Measurements from ENCODE around the gene CCDC63.

The CCDC63 gene

DNA sequence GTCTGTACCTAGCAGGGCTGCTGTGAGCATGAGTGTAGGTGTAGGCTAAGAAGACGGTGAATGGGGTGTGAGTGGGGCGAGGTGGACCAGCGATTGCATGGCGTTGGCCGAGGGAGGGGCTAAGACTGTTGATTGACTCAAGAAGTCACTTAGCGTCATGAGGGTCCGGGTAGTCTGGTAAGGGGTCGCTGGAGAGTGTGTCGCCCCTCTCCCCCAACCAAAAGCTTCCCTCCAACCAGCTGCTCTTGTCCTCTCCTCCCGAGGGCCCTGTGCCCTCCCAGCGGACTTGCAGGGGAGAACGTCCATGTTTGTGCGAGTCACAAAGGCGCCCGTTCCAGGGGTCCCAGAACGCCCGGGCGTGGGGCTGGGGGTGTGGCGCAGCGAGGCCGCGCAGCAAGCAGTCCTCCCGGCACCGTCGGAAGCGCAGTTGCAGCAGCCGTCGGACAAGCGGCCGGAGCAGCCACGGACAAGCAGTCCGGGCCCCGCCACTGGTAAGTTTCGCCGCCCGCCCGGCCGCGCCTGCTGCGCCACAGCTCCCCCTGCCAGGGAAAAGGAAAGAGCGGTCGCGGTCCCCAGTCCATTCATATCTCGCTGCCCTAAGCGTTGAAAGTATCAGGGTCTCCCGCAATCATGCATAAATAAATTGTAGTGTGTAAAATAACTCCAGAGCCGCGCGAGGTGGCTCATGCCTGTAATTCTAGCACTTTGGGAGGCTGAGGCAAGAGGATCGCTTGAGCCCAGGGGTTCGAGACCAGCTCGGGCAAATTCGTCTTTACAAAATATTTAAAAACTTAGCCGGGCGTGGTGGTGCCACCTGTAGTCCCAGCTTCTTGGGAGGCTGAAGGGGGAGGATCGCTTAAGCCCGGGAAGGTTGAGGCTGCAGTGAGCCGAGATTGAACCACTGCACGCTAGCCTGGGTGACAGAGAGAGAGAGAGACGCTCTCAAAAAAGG lies at the start of gene CCDC63:
TSS of gene CCDC63 (plus strand) at position 373 of the 952 bp plus-strand sequence. CDS start 5,968 bp downstream, outside the sequence.
- peak within 1 kb of the TSS; percentile 45 for H3K4me3 ChIP-seq (ENCODE audit: low read depth, low read length)
- TF ChIP-seq, protein P1, sequence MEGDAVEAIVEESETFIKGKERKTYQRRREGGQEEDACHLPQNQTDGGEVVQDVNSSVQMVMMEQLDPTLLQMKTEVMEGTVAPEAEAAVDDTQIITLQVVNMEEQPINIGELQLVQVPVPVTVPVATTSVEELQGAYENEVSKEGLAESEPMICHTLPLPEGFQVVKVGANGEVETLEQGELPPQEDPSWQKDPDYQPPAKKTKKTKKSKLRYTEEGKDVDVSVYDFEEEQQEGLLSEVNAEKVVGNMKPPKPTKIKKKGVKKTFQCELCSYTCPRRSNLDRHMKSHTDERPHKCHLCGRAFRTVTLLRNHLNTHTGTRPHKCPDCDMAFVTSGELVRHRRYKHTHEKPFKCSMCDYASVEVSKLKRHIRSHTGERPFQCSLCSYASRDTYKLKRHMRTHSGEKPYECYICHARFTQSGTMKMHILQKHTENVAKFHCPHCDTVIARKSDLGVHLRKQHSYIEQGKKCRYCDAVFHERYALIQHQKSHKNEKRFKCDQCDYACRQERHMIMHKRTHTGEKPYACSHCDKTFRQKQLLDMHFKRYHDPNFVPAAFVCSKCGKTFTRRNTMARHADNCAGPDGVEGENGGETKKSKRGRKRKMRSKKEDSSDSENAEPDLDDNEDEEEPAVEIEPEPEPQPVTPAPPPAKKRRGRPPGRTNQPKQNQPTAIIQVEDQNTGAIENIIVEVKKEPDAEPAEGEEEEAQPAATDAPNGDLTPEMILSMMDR (IDR thresholded peaks at IDR 0.05; ENCODE audit: insufficient read depth, low read depth, low read length, missing control alignments), result peak; percentile 28
- DNase-seq (ENCODE audit: low read depth), result peak; percentile 56

DNA sequence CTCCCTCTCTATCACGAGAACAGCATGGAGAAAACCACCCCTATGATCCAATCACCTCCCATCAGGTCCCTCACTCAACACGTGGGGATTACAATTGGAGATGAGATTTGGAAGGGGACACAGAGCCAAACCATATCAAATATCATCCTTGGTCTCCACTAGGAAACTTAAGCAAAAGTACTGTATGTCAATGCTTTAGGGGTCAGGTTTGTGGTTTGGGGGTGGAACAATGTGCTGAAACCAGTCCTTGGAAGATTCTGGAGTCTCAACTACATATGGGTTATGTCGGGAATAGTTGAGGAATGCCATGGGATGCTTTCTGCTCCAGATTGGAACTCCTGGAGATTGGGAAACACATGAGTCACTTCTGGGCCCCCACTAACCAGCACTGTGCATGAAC lies 48.3 kb upstream of the CCDC63 start:
- H3K4me3 ChIP-seq (ENCODE audit: low read depth, low read length), result no peak overlapping the region
- DNase-seq (ENCODE audit: low read depth), result no peak
- TF ChIP-seq, protein P1 (IDR thresholded peaks at IDR 0.05; ENCODE audit: insufficient read depth, low read depth, low read length, missing control alignments), result no peak

DNA sequence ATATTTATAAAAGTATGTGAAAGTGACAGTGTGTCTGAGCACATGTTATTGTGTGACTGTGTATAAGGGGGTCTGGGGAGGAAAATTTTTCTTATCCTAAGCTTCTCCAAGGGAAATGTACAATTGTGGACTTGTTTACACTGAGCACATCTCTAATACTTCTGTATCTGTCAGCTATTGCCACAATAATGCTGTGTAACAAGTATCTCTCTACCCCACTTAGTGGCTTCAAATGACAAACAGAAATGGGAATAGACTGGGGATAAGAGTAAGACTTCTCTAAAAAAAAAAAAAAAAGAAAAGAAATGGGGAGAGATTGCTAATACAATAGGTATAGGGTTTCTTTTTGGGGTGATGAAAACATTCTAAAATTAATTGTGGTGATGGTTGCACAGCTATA lies 44.3 kb upstream of the CCDC63 start:
- TF ChIP-seq, protein P1 (IDR thresholded peaks at IDR 0.05; ENCODE audit: insufficient read depth, low read depth, low read length, missing control alignments), result no peak
- H3K4me3 ChIP-seq (ENCODE audit: low read depth, low read length), result no peak overlapping the region
- DNase-seq (ENCODE audit: low read depth), result no peak

DNA sequence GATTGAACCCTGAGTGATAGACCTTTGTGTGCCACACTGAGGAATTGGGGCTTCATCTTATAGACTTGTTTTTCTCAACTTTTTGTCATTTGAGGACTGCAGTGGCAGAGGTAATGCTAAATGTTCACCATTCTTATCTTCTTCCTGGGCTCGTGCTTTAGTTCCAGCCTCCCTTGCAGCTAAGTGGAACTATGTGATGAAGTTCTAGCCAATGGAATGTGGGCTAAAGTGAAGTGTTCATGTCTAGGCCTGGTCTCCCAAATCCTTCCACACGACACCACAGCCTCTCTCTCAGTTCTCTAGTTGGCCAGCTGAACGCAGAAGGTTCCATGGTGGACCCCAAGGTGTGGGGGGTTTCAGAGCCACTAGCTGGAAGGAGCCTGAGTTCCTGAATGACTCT lies 42.4 kb upstream of the CCDC63 start:
- H3K4me3 ChIP-seq (ENCODE audit: low read depth, low read length), result no peak overlapping the region
- no peak for DNase-seq (ENCODE audit: low read depth)
- TF ChIP-seq, protein P1 (IDR thresholded peaks at IDR 0.05; ENCODE audit: insufficient read depth, low read depth, low read length, missing control alignments), result no peak

DNA sequence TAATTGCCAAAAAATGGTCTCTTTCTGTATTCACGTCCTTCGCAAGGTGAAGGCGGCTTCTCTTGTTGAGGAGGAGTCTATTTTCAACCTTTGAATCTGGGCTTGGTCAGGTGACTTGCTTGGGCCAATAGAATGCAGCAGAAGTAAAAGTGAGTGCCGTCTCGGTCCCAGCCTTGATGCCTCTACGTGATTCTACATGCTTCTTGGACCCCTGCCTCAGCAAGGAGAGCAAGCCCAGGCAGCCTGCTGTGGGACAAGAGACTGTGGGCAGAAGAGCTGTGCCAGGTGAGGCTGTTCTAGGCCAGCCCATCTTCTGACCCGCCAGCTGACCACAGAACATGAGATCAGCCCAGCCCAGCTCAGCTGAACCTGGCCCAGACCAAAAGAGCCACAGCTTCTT lies 39.1 kb upstream of the CCDC63 start:
- TF ChIP-seq, protein P1 (IDR thresholded peaks at IDR 0.05; ENCODE audit: insufficient read depth, low read depth, low read length, missing control alignments), result no peak
- DNase-seq (ENCODE audit: low read depth), result no peak
- H3K4me3 ChIP-seq (ENCODE audit: low read depth, low read length), result no peak overlapping the region

DNA sequence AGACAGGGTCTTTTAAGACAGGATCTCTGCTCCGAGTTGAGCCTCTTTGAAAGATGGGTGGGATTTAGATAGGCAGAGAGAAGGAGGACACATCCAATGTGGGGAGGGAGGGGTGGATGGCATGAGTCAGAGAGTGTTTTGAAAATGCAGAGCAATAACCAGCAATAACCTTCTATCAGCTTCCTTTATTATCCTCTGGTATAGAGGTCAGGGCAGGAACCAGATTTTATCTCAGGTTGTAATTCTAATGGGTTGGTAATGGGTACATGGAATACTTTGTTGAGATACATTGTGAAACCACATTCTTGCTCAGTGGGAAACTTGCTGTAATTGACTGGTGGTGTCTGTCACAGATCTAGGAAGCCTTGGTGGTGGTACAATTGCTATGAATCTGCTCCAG lies 37.6 kb upstream of the CCDC63 start:
- no peak for DNase-seq (ENCODE audit: low read depth)
- TF ChIP-seq, protein P1 (IDR thresholded peaks at IDR 0.05; ENCODE audit: insufficient read depth, low read depth, low read length, missing control alignments), result no peak
- no peak overlapping the region for H3K4me3 ChIP-seq (ENCODE audit: low read depth, low read length)
